Colonic mucosa (tissue), 4 donors: ENCODE measurements around the gene TRAPPC14. TPM values are rescaled to one million over a fixed set of nuclear protein-coding genes. Genes with fewer than 3 reads are reported as not detected.

ENCODE experiments used
- DNase-seq: peaks from one replicate; pipeline ENCODE4 v3.0.0-alpha.2; 2020
- H3K27ac ChIP-seq: fragments of 200-600 bp; one replicate; pipeline ENCODE4 v1.8.0; 2021
- H3K27me3 ChIP-seq: fragments of 200-600 bp; one replicate; pipeline ENCODE4 v1.8.0; 2021
- H3K36me3 ChIP-seq: fragments of 200-600 bp; one replicate; pipeline ENCODE4 v1.8.0; 2021
- H3K4me1 ChIP-seq: fragments of 200-600 bp; one replicate; pipeline ENCODE4 v1.8.0; 2021; ENCODE audit warnings: mild to moderate bottlenecking
- H3K4me3 ChIP-seq: fragments of 200-600 bp; one replicate; pipeline ENCODE4 v1.8.0; 2021
- H3K9ac ChIP-seq, 2 donors: one replicate each; pipeline ENCODE4 v1.7.0; 2013; ENCODE audit warnings: control low read depth in 2 of 2, low read depth in 2 of 2, low read length in 2 of 2
- H3K9me3 ChIP-seq: fragments of 200-600 bp; one replicate; pipeline ENCODE4 v1.8.0; 2021
- intact Hi-C: fragments of 100-400 bp; cut with DNase I; formaldehyde crosslinking; loops from one replicate; pipeline ENCODE4 v1.14.1; 2022
- total RNA-seq, 2 donors: library from RNA; stranded (reverse); fragmentation: NEBNext Ultra II Directional in 1 of 2; extraction: Animal tissue kit (Norgen Biotek cat#: 25700) in 1 of 2; gene quantifications; one replicate each; pipeline ENCODE4 v1.2.1, GENCODE V29; 2021
- TF ChIP-seq, protein P1 (sequence below): fragments of 200-600 bp; IDR thresholded peaks from one replicate; pipeline ENCODE4 v1.8.0; 2022; ENCODE audit warnings: antibody characterized with exemption, mild to moderate bottlenecking
- donor health status: healthy.
- donor health status: DM: no; HTN: no; CAD: no.
- donor health status: DM: no; HTN: no; CAD: no.

TRAPPC14 gene
- total RNA-seq, 2 donors from 2014 or later, result 40.3 to 69.5 TPM

DNA sequence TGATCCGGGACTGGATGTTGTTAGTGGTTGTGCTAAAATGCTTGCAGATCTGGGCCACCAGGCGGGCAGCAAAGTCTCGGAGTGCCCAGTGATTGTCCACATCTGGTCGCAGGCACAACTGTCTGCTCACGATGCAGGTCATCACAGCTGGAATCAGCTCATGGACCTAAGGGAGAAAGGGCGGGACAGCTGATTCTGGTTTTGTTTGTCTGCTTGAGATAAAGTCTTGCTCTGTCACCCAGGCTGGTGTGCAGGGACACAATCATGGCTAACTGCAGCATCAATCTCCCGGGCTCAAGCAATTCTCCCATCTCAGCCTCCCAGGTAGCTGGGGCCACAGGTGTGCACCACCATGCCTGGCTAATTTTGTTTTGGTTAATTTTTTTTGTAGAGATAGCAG, 47.4 kb downstream of the TRAPPC14 start:
- no peaks in the 10 kb centered on the region for H3K27me3 ChIP-seq
- no peaks in the 10 kb centered on the region for H3K9me3 ChIP-seq
- no peaks in the 10 kb centered on the region for H3K36me3 ChIP-seq
- H3K4me1 ChIP-seq, result no peaks in the 10 kb centered on the region
- no peak overlapping the region for H3K9ac ChIP-seq
- intact Hi-C loops, result no loop called here
- DNase-seq, result no peak
- H3K27ac ChIP-seq, result no peak overlapping the region
- TF ChIP-seq, protein P1, sequence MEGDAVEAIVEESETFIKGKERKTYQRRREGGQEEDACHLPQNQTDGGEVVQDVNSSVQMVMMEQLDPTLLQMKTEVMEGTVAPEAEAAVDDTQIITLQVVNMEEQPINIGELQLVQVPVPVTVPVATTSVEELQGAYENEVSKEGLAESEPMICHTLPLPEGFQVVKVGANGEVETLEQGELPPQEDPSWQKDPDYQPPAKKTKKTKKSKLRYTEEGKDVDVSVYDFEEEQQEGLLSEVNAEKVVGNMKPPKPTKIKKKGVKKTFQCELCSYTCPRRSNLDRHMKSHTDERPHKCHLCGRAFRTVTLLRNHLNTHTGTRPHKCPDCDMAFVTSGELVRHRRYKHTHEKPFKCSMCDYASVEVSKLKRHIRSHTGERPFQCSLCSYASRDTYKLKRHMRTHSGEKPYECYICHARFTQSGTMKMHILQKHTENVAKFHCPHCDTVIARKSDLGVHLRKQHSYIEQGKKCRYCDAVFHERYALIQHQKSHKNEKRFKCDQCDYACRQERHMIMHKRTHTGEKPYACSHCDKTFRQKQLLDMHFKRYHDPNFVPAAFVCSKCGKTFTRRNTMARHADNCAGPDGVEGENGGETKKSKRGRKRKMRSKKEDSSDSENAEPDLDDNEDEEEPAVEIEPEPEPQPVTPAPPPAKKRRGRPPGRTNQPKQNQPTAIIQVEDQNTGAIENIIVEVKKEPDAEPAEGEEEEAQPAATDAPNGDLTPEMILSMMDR, result no peak
- H3K4me3 ChIP-seq, result no peak overlapping the region

GRCh38 chr7:100109521-100110163, 48.9 kb downstream of the TRAPPC14 start:
- H3K36me3 ChIP-seq, result no peaks in the 10 kb centered on the region
- H3K9me3 ChIP-seq, result no peaks in the 10 kb centered on the region
- H3K27me3 ChIP-seq, result no peaks in the 10 kb centered on the region
- TF ChIP-seq, protein P1, result no peak
- H3K4me3 ChIP-seq, result no peak overlapping the region
- no peak overlapping the region for H3K27ac ChIP-seq
- no peak for DNase-seq
- no peak overlapping the region for H3K9ac ChIP-seq
- no peaks in the 10 kb centered on the region for H3K4me1 ChIP-seq
- intact Hi-C loops, result no loop called here

DNA sequence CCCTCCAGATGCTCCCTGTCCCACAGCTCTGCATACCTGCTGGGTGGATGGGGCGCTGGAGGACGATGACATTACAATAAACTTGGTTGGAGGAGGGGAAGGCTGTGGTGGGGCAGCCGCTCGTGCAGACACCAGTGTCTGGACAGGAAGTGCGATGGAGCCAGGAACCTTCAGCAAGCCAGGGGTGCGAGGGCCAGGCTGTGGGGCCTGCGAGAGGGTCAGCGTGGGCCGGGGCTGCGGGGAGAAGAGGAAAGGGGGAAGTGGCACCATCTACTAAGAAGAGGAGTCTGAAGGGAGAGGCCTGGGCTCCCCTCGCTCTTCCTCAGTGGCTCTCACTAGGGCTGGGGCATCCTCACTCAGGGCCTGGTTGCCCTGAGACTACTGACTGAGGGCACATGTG, 50.6 kb downstream of the TRAPPC14 start:
- Histone ChIP-seq H3K4me1 (no peaks in the 10 kb centered on the region), H3K9me3 (no peaks in the 10 kb centered on the region), H3K4me3 (no peak overlapping the region), H3K27ac (no peak overlapping the region), H3K27me3 (no peaks in the 10 kb centered on the region), H3K36me3 (no peaks in the 10 kb centered on the region), H3K9ac (no peak overlapping the region)
- intact Hi-C loops, result no loop called here
- DNase-seq, result no peak
- TF ChIP-seq, protein P1, result no peak

- H3K36me3 ChIP-seq, result no peaks in the 10 kb centered on the region
- H3K9ac ChIP-seq, result no peak overlapping the region
- H3K9me3 ChIP-seq, result no peaks in the 10 kb centered on the region
- no peaks in the 10 kb centered on the region for H3K27me3 ChIP-seq
- no peak overlapping the region for H3K27ac ChIP-seq
- TF ChIP-seq, protein P1, result no peak
- no peaks in the 10 kb centered on the region for H3K4me1 ChIP-seq
- intact Hi-C loops, result no loop called here
- no peak overlapping the region for H3K4me3 ChIP-seq
- DNase-seq, result no peak
These were observed 51.3 kb downstream of the TRAPPC14 start for GRCh38 chr7:100107125-100107737.

DNA sequence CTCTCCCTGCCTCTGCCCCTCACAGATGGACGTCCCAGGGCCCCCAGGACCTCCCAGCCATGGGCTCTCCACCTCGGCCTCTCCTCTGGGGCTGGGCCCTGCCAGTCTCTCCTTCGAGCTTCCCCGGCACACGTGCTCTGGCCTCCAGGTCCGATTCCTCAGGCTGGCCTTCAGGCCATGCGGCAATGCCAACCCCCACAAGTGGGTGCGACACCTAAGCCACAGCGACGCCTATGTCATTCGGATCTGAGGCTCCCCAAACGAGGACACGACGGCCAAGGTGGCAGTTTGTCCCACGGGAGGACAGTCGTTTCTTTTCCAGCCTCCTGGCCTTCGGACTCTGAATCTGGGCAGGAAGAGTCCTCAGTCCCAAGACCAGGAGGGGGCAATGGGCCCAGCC, 51.9 kb downstream of the TRAPPC14 start:
- Histone ChIP-seq H3K27ac (no peak overlapping the region), H3K4me1 (no peaks in the 10 kb centered on the region), H3K9me3 (no peaks in the 10 kb centered on the region), H3K9ac (no peak overlapping the region), H3K4me3 (no peak overlapping the region), H3K27me3 (no peaks in the 10 kb centered on the region), H3K36me3 (no peaks in the 10 kb centered on the region)
- intact Hi-C loops, result no loop called here
- TF ChIP-seq, protein P1, result no peak
- no peak for DNase-seq
